HepG2 (cell line): ENCODE measurements around the gene EGR1. TPM values are rescaled to one million over a fixed set of nuclear protein-coding genes. Genes with fewer than 3 reads are reported as not detected.

ENCODE experiments used
- ATAC-seq: fragments of 200-7000 bp; cut with Tn5 transposase; 3 replicates; pipeline ENCODE4 v1.9.1; 2020; ENCODE audit warnings: mild to moderate bottlenecking, moderate library complexity
- BruUV-seq: library from RNA; stranded (reverse); fragments of 400-500 nt; replicated peaks from 2 replicates; lab custom pipeline; 2021; lab: Mats Ljungman, UMichigan
- CTCF ChIA-PET: fragments of 300-600 bp; formaldehyde crosslinking; extraction: SDS; loops from one replicate; lab custom pipeline; 2021; ENCODE audit warnings: low total read pairs, inconsistent platforms, low intra/inter-chr PET ratio; lab: Yijun Ruan, JAX
- POLR2A ChIA-PET: fragments of 350-600 bp; sonication (Branson Sonifier 250); formaldehyde crosslinking; loops from one replicate; lab custom pipeline; 2020; ENCODE audit warnings: antibody characterized with exemption, inconsistent platforms; lab: Yijun Ruan, JAX
- DNase-seq: peaks from one replicate; pipeline ENCODE4 v3.0.0-alpha.2; 2015; ENCODE audit warnings: low spot score
- FAIRE-seq: peaks from 3 replicates; lab custom pipeline; 2011; peaks lifted over from hg19 to GRCh38; lab: Jason Lieb, UNC
- H2AFZ ChIP-seq: one replicate; pipeline ENCODE4 v1.6.1; 2011; ENCODE audit warnings: low read length, inconsistent platforms
- H3K27ac ChIP-seq: fragments of 300-600 bp; 3 replicates; pipeline ENCODE4 v1.8.0; 2011; ENCODE audit warnings: mixed run types, mild to moderate bottlenecking, mixed read lengths, low read length, inconsistent platforms; ENCODE audit not compliant: insufficient read depth; ENCODE audit errors: extremely low read length
- H3K27me3 ChIP-seq, 2 experiments: fragments of 200-600 bp in 1 of 2; 2 replicates in 1 of 2; 3 replicates in 1 of 2; pipeline versions ENCODE4 v1.6.0 to v1.8.0; 2011; ENCODE audit warnings: low read length in 2 of 2, mild to moderate bottlenecking in 2 of 2, moderate library complexity in 2 of 2, inconsistent platforms in 1 of 2; ENCODE audit not compliant: insufficient read depth in 2 of 2, control insufficient read depth in 1 of 2
- H3K36me3 ChIP-seq, 2 experiments: fragments of 200-600 bp in 1 of 2; replicated peaks in 1 of 2; 2 replicates in 1 of 2; 3 replicates in 1 of 2; pipeline versions ENCODE4 v1.5.1 to v1.8.0; 2011; ENCODE audit warnings: low read length in 2 of 2, inconsistent platforms in 1 of 2; ENCODE audit not compliant: insufficient read depth in 2 of 2, control insufficient read depth in 1 of 2
- H3K4me1 ChIP-seq: 2 replicates; pipeline ENCODE4 v1.5.1; 2012; ENCODE audit warnings: low read length, inconsistent platforms; ENCODE audit not compliant: insufficient read depth
- H3K4me2 ChIP-seq: 2 replicates; pipeline ENCODE4 v1.6.0; 2011; ENCODE audit warnings: low read depth, low read length, inconsistent platforms
- H3K4me3 ChIP-seq, 3 experiments: fragments of 200-600 bp in 1 of 3; sonication (generic), shearing (Covaris generic) in 1 of 3; replicated peaks in 1 of 3; 2 replicates each; pipeline ENCODE4 v1.5.1; 2011 to 2016; ENCODE audit warnings: low read length in 3 of 3, inconsistent platforms in 2 of 3, low read depth in 2 of 3, mild to moderate bottlenecking in 2 of 3, control low read depth in 1 of 3, mixed read lengths in 1 of 3; ENCODE audit not compliant: insufficient read depth in 1 of 3
- H3K79me2 ChIP-seq: one replicate; pipeline ENCODE4 v1.6.1; 2011; ENCODE audit warnings: low read length, inconsistent platforms; ENCODE audit not compliant: insufficient read depth
- H3K9ac ChIP-seq: 2 replicates; pipeline ENCODE4 v1.6.0; 2011; ENCODE audit warnings: mild to moderate bottlenecking, low read depth, low read length, inconsistent platforms; ENCODE audit not compliant: insufficient read depth
- H3K9me3 ChIP-seq: 2 replicates; pipeline ENCODE4 v1.5.1; 2012; ENCODE audit warnings: mild to moderate bottlenecking, low read length
- H4K20me1 ChIP-seq: 2 replicates; pipeline ENCODE4 v1.6.0; 2011; ENCODE audit warnings: inconsistent platforms, mild to moderate bottlenecking, low read length, moderate library complexity; ENCODE audit not compliant: insufficient read depth
- ARNT ChIP-seq: fragments of 450-650 bp; IDR thresholded peaks from 2 replicates; pipeline ENCODE4 v1.6.1; 2017
- ELF1 ChIP-seq: sonication (generic); formaldehyde crosslinking; IDR thresholded peaks from 2 replicates; pipeline ENCODE4 v1.4.0; 2020; ENCODE audit warnings: missing genetic modification reagents
- FOXC1 ChIP-seq: sonication (generic); formaldehyde crosslinking; IDR thresholded peaks from 2 replicates; pipeline ENCODE4 v1.8.0; 2022; ENCODE audit warnings: mild to moderate bottlenecking, missing genetic modification reagents, borderline replicate concordance
- ISX ChIP-seq: sonication (generic); formaldehyde crosslinking; conservative IDR thresholded peaks from 2 replicates; pipeline ENCODE4 v1.5.0; 2020; ENCODE audit warnings: missing genetic modification reagents
- MLLT10 ChIP-seq: sonication (generic); formaldehyde crosslinking; IDR thresholded peaks from 2 replicates; pipeline ENCODE4 v1.4.0; 2020; ENCODE audit warnings: missing genetic modification reagents
- RFXAP ChIP-seq: sonication (generic); formaldehyde crosslinking; IDR thresholded peaks from 2 replicates; pipeline ENCODE4 v1.4.0; 2020; ENCODE audit warnings: missing genetic modification reagents, borderline replicate concordance
- YEATS4 ChIP-seq: sonication (generic); formaldehyde crosslinking; IDR thresholded peaks from 2 replicates; pipeline ENCODE4 v1.4.0; 2020; ENCODE audit warnings: missing genetic modification reagents, borderline replicate concordance
- ZBTB8A ChIP-seq: sonication (generic); formaldehyde crosslinking; IDR thresholded peaks from 2 replicates; pipeline ENCODE4 v1.4.0; 2020; ENCODE audit warnings: mild to moderate bottlenecking, low read depth, missing genetic modification reagents, borderline replicate concordance
- ZNF335 ChIP-seq: sonication (generic); formaldehyde crosslinking; IDR thresholded peaks from 2 replicates; pipeline ENCODE4 v1.4.0; 2020; ENCODE audit warnings: missing genetic modification reagents
- ZNF782 ChIP-seq: sonication (generic); formaldehyde crosslinking; IDR thresholded peaks from 2 replicates; pipeline ENCODE4 v1.4.0; 2020; ENCODE audit warnings: missing genetic modification reagents, mild to moderate bottlenecking, borderline replicate concordance
- ZNF792 ChIP-seq: IDR thresholded peaks from 2 replicates; pipeline ENCODE4 v1.6.1; 2016
- ZSCAN29 ChIP-seq: sonication (generic); formaldehyde crosslinking; conservative IDR thresholded peaks from 2 replicates; pipeline ENCODE4 v1.4.0; 2020; ENCODE audit warnings: mild to moderate bottlenecking, missing genetic modification reagents
- ZSCAN9 ChIP-seq: IDR thresholded peaks from 2 replicates; pipeline ENCODE4 v1.6.1; 2016; ENCODE audit warnings: borderline replicate concordance
- ZZZ3 ChIP-seq: sonication (generic); formaldehyde crosslinking; IDR thresholded peaks from 2 replicates; pipeline ENCODE4 v1.4.0; 2020; ENCODE audit warnings: missing genetic modification reagents, mild to moderate bottlenecking, borderline replicate concordance
- WGBS: methylation state at CpG from one replicate; pipeline ENCODE4 v1.1.6; 2017; ENCODE audit warnings: low lambda C conversion rate; 5-methylcytosine and 5-hydroxymethylcytosine counted together
- in situ Hi-C: cut with HindIII; loops from 2 replicates; pipeline ENCODE4 v1.10.0; 2017; ENCODE audit warnings: low pct_unique_long_range_greater_than_20kb; ENCODE audit not compliant: extremely low pct_ligation_motif_present
- intact Hi-C: fragments of 100-400 bp; cut with micrococcal nuclease; formaldehyde crosslinking; loops from one replicate; pipeline ENCODE4 v1.10.0; 2022; ENCODE audit not compliant: unreplicated experiment
- polyA plus RNA-seq, 8 experiments: library from polyadenylated mRNA; depleted of rRNA in 3 of 8; stranded (reverse) in 7 of 8; unstranded in 1 of 8; fragments of >200 nt; fragmentation: Illumina TruSeq in 4 of 8; extraction: Trizol in 4 of 8; gene quantifications; 2 replicates each; pipeline versions ENCODE4 v1.2.1 to v1.2.3, GENCODE V29; 2011 to 2016; ENCODE audit warnings: low read depth in 4 of 8, missing spikeins in 1 of 8, mixed read lengths in 1 of 8; ENCODE audit not compliant: insufficient read depth in 1 of 8
- total RNA-seq, 5 experiments: library from RNA; depleted of rRNA; stranded (reverse); fragments of >200 nt; fragmentation: Illumina TruSeq; extraction: Trizol; gene quantifications; 2 replicates each; pipeline ENCODE4 v1.2.3, GENCODE V29; 2016; ENCODE audit warnings: low read depth in 1 of 5
- TF ChIP-seq, protein P1 (sequence below): sonication (generic); formaldehyde crosslinking; conservative IDR thresholded peaks from 2 replicates; pipeline ENCODE4 v1.8.0; 2022; ENCODE audit warnings: missing genetic modification reagents
- TF ChIP-seq, protein P2 (sequence below): sonication (generic); formaldehyde crosslinking; conservative IDR thresholded peaks from 2 replicates; pipeline ENCODE4 v1.4.0; 2020; ENCODE audit warnings: missing genetic modification reagents
- TF ChIP-seq, protein P3 (sequence below): sonication (generic); formaldehyde crosslinking; IDR thresholded peaks from 2 replicates; pipeline ENCODE4 v1.4.0; 2020; ENCODE audit warnings: mild to moderate bottlenecking, missing genetic modification reagents, borderline replicate concordance
- TF ChIP-seq, protein P4 (sequence below): sonication (generic); formaldehyde crosslinking; IDR thresholded peaks from 2 replicates; pipeline ENCODE4 v1.8.0; 2022; ENCODE audit warnings: low read depth, missing genetic modification reagents

Gene EGR1
- total and polyA plus RNA-seq, 2 of the 13 experiments (the other 11 are each of a cell fraction or from before 2014, with no cell fraction given) = 4.1 to 4.5 TPM

DNA sequence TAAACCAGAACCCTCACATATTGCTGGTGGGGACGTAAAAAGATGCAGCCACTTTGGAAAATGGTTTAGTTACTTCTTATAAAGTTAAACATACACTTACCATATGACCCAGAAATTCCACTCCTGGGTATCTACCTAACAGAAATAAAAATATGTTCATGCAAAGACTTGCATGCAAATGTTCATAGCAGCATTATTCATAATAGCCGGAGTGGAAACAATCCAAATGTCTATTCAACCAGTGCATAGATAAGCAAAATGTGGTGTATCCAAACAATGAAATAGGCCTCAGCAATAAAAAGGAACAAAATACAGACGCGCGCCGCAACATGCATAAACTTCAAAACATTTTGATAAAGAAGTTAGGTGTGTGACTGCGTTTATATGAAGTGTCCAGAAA lies 11.6 kb downstream of the EGR1 start:
- H3K4me2 ChIP-seq = no peak overlapping the region
- in situ Hi-C loops = no loop called here
- H3K27ac ChIP-seq = no peak overlapping the region
- no peaks in the 10 kb centered on the region for H3K9me3 ChIP-seq
- no TSS peak for BruUV-seq
- no peak overlapping the region for H2AFZ ChIP-seq
- H3K27me3 ChIP-seq = peaks cover 0 to 2% of the 10 kb centered on the region in 2 experiments; a peak in 2 of 5 replicates
- CTCF ChIA-PET = no interaction called here
- H3K36me3 ChIP-seq = no peaks in the 10 kb centered on the region
- FAIRE-seq (no peak), DNase-seq (no peak), ATAC-seq (no peak)
- intact Hi-C loops = no loop called here
- H3K4me3 ChIP-seq = no peak overlapping the region
- H3K4me1 ChIP-seq = peaks cover 27% of the 10 kb centered on the region
- no peaks in the 10 kb centered on the region for H3K79me2 ChIP-seq
- WGBS = 79% methylated on average over 7 of the region's 7 CpGs
- H3K9ac ChIP-seq = no peak overlapping the region
- POLR2A ChIA-PET = interaction anchor here (1.1 kb wide), 1 partner anchor 11 kb away, joined by 3 read pairs; no protein-coding TSS in a partner anchor
- H4K20me1 ChIP-seq = no peaks in the 10 kb centered on the region
- TF ChIP-seq MLLT10 (no peak), ZBTB8A (CRISPR knock-in tag) (no peak), RFXAP (CRISPR knock-in tag) (no peak), ARNT (no peak), ZNF335 (CRISPR knock-in tag) (no peak), ZSCAN29 (CRISPR knock-in tag) (no peak), ZNF792 (CRISPR knock-in tag) (no peak), YEATS4 (CRISPR knock-in tag) (no peak), ZNF782 (CRISPR knock-in tag) (no peak), ZZZ3 (CRISPR knock-in tag) (no peak), FOXC1 (CRISPR knock-in tag) (no peak), ZSCAN9 (CRISPR knock-in tag) (no peak), ISX (CRISPR knock-in tag) (no peak), ELF1 (CRISPR knock-in tag) (no peak)
- TF ChIP-seq, protein P1, sequence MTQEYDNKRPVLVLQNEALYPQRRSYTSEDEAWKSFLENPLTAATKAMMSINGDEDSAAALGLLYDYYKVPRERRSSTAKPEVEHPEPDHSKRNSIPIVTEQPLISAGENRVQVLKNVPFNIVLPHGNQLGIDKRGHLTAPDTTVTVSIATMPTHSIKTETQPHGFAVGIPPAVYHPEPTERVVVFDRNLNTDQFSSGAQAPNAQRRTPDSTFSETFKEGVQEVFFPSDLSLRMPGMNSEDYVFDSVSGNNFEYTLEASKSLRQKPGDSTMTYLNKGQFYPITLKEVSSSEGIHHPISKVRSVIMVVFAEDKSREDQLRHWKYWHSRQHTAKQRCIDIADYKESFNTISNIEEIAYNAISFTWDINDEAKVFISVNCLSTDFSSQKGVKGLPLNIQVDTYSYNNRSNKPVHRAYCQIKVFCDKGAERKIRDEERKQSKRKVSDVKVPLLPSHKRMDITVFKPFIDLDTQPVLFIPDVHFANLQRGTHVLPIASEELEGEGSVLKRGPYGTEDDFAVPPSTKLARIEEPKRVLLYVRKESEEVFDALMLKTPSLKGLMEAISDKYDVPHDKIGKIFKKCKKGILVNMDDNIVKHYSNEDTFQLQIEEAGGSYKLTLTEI (CRISPR knock-in tag) = no peak
- TF ChIP-seq, protein P2, sequence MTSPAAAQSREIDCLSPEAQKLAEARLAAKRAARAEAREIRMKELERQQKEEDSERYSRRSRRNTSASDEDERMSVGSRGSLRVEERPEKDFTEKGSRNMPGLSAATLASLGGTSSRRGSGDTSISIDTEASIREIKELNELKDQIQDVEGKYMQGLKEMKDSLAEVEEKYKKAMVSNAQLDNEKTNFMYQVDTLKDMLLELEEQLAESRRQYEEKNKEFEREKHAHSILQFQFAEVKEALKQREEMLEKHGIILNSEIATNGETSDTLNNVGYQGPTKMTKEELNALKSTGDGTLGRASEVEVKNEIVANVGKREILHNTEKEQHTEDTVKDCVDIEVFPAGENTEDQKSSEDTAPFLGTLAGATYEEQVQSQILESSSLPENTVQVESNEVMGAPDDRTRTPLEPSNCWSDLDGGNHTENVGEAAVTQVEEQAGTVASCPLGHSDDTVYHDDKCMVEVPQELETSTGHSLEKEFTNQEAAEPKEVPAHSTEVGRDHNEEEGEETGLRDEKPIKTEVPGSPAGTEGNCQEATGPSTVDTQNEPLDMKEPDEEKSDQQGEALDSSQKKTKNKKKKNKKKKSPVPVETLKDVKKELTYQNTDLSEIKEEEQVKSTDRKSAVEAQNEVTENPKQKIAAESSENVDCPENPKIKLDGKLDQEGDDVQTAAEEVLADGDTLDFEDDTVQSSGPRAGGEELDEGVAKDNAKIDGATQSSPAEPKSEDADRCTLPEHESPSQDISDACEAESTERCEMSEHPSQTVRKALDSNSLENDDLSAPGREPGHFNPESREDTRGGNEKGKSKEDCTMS (CRISPR knock-in tag) = no peak
- TF ChIP-seq, protein P3, sequence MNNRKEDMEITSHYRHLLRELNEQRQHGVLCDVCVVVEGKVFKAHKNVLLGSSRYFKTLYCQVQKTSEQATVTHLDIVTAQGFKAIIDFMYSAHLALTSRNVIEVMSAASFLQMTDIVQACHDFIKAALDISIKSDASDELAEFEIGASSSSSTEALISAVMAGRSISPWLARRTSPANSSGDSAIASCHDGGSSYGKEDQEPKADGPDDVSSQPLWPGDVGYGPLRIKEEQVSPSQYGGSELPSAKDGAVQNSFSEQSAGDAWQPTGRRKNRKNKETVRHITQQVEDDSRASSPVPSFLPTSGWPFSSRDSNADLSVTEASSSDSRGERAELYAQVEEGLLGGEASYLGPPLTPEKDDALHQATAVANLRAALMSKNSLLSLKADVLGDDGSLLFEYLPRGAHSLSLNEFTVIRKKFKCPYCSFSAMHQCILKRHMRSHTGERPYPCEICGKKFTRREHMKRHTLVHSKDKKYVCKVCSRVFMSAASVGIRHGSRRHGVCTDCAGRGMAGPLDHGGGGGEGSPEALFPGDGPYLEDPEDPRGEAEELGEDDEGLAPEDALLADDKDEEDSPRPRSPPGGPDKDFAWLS (CRISPR knock-in tag) = no peak
- TF ChIP-seq, protein P4, sequence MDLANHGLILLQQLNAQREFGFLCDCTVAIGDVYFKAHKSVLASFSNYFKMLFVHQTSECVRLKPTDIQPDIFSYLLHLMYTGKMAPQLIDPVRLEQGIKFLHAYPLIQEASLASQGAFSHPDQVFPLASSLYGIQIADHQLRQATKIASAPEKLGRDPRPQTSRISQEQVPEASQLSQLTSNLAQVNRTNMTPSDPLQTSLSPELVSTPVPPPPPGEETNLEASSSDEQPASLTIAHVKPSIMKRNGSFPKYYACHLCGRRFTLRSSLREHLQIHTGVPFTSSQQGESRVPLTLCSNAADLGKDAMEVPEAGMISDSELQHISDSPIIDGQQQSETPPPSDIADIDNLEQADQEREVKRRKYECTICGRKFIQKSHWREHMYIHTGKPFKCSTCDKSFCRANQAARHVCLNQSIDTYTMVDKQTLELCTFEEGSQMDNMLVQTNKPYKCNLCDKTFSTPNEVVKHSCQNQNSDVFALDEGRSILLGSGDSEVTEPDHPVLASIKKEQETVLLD (CRISPR knock-in tag) = no peak
